GM12878 (cell line): ENCODE data around the gene NRBF2. TPM values are rescaled to one million over a fixed set of nuclear protein-coding genes. Genes with fewer than 3 reads are reported as not detected.
"Not testable (repeated sequence)": the region's sequence is repeated elsewhere in the genome, so short reads cannot be mapped to it uniquely, and the experiment has no call there.

Source experiments
- ATAC-seq: fragments of 200-7000 bp; cut with Tn5 transposase; 3 replicates; pipeline ENCODE4 v1.9.1; 2020; ENCODE audit warnings: mild to moderate bottlenecking, moderate library complexity
- BruUV-seq: library from RNA; stranded (reverse); fragments of 400-500 nt; replicated peaks from 2 replicates; lab custom pipeline; 2021; lab: Mats Ljungman, UMichigan
- CTCF ChIA-PET: fragments of 300-600 bp; sonication (Branson Sonifier 250); formaldehyde crosslinking; extraction: SDS; loops from one replicate; lab custom pipeline; 2021; ENCODE audit warnings: inconsistent platforms; lab: Yijun Ruan, JAX
- POLR2A ChIA-PET: fragments of 350-600 bp; formaldehyde crosslinking; extraction: SDS; loops from one replicate; lab custom pipeline; 2021; ENCODE audit warnings: inconsistent platforms; lab: Charles Lee
- RAD21 ChIA-PET: fragments of 300-600 bp; sonication (Branson Sonifier 250); formaldehyde crosslinking; loops from one replicate; lab custom pipeline; 2023; ENCODE audit warnings: antibody characterized with exemption; ENCODE audit not compliant: unreplicated experiment; lab: Charles Lee
- SMC1A ChIA-PET: fragments of 300-600 bp; sonication (Branson Sonifier 250); formaldehyde crosslinking; loops from one replicate; lab custom pipeline; 2023; ENCODE audit not compliant: unreplicated experiment, uncharacterized antibody; lab: Charles Lee
- DNase-seq: peaks from one replicate; pipeline ENCODE4 v3.0.0-alpha.2; 2011; ENCODE audit warnings: low read depth, low spot score
- FAIRE-seq: peaks from 3 replicates; lab custom pipeline; 2011; peaks lifted over from hg19 to GRCh38; lab: Jason Lieb, UNC
- H2AFZ ChIP-seq: 2 replicates; pipeline ENCODE4 v1.6.0; 2011; ENCODE audit warnings: low read depth, low read length, control low read depth; ENCODE audit not compliant: control insufficient read depth
- H3K27ac ChIP-seq: 2 replicates; pipeline ENCODE4 v1.5.1; 2011; ENCODE audit warnings: control low read depth; ENCODE audit not compliant: control insufficient read depth, insufficient read depth
- H3K27me3 ChIP-seq, 2 experiments: replicated peaks in 1 of 2; 2 replicates each; pipeline versions ENCODE4 v1.6.0 to v1.6.1; 2011; ENCODE audit warnings: low read length in 1 of 2; ENCODE audit not compliant: control insufficient read depth in 2 of 2, insufficient read depth in 2 of 2
- H3K36me3 ChIP-seq, 2 experiments: 2 replicates each; pipeline ENCODE4 v1.5.1; 2011; ENCODE audit warnings: low read length in 1 of 2; ENCODE audit not compliant: control insufficient read depth in 2 of 2, insufficient read depth in 2 of 2
- H3K4me1 ChIP-seq: 2 replicates; pipeline ENCODE4 v1.6.1; 2011; ENCODE audit warnings: mild to moderate bottlenecking, low read length, moderate library complexity, mixed read lengths; ENCODE audit not compliant: control insufficient read depth, insufficient read depth
- H3K4me2 ChIP-seq: 2 replicates; pipeline ENCODE4 v1.6.0; 2011; ENCODE audit warnings: control low read depth; ENCODE audit not compliant: control insufficient read depth, insufficient read depth
- H3K4me3 ChIP-seq: fragments of 200-600 bp; sonication (generic); 2 replicates; pipeline ENCODE4 v1.5.1; 2016
- H3K79me2 ChIP-seq: 2 replicates; pipeline ENCODE4 v1.6.0; 2011; ENCODE audit warnings: low read length; ENCODE audit not compliant: control insufficient read depth, insufficient read depth
- H3K9ac ChIP-seq: 2 replicates; pipeline ENCODE4 v1.8.0; 2011; ENCODE audit warnings: low read length, control low read depth, mixed read lengths; ENCODE audit not compliant: control insufficient read depth, insufficient read depth
- H3K9me3 ChIP-seq: replicated peaks from 3 replicates; pipeline ENCODE4 v1.5.1; 2011; ENCODE audit warnings: mild to moderate bottlenecking, low read length; ENCODE audit not compliant: control insufficient read depth, insufficient read depth
- H4K20me1 ChIP-seq: 2 replicates; pipeline ENCODE4 v1.6.0; 2011; ENCODE audit not compliant: control insufficient read depth, insufficient read depth
- CBX3 ChIP-seq: fragments of 200-600 bp; sonication (generic); IDR thresholded peaks from 2 replicates; pipeline ENCODE4 v1.6.1; 2016; ENCODE audit warnings: low read depth, borderline replicate concordance
- CEBPB ChIP-seq, 2 experiments: fragments of 150-350 bp in 1 of 2; IDR thresholded peaks; 2 replicates each; pipeline ENCODE4 v1.6.1; 2012 to 2014; ENCODE audit warnings: low read depth in 2 of 2, low read length in 2 of 2, borderline replicate concordance in 1 of 2, inconsistent platforms in 1 of 2
- FOXK2 ChIP-seq: fragments of 450-650 bp; IDR thresholded peaks from 2 replicates; pipeline ENCODE4 v1.6.1; 2017; ENCODE audit warnings: mild to moderate bottlenecking, moderate library complexity
- RBBP5 ChIP-seq: fragments of 200-600 bp; sonication (generic); conservative IDR thresholded peaks from 2 replicates; pipeline ENCODE4 v1.6.1; 2016
- ZBTB11 ChIP-seq: fragments of 450-650 bp; formaldehyde crosslinking; IDR thresholded peaks from 2 replicates; pipeline ENCODE4 v1.5.0; 2022; ENCODE audit warnings: mild to moderate bottlenecking, missing genetic modification characterization
- WGBS: methylation state at CpG from one replicate; pipeline ENCODE4 v1.1.6; 2016; ENCODE audit warnings: low lambda C conversion rate; ENCODE audit not compliant: insufficient replicate concordance, insufficient coverage; ENCODE audit errors: missing lambda C conversion rate; 5-methylcytosine and 5-hydroxymethylcytosine counted together
- in situ Hi-C: fragments of 300-500 bp; cut with MboI; formaldehyde crosslinking; loops from 9 replicates; pipeline ENCODE4 v1.14.3; 2018; ENCODE audit warnings: mixed read lengths
- intact Hi-C: fragments of 100-400 bp; cut with micrococcal nuclease; formaldehyde crosslinking; loops from one replicate; pipeline ENCODE4 v1.14.2; 2022; ENCODE audit not compliant: unreplicated experiment
- polyA plus RNA-seq, 11 experiments: library from polyadenylated mRNA; depleted of rRNA in 4 of 11; unstranded in 6 of 11; stranded (reverse) in 5 of 11; fragments of >200 nt; fragmentation: Nextera tagmentation in 4 of 11; fragmentation: Illumina TruSeq in 1 of 11; extraction: Ambion mirVana in 4 of 11; extraction: Trizol in 1 of 11; gene quantifications; 1 replicate in 1 of 11; 2 replicates in 10 of 11; pipeline versions ENCODE4 v1.2.1 to v1.2.3, GENCODE V29; 2011 to 2016; ENCODE audit warnings: inconsistent platforms in 2 of 11, missing spikeins in 2 of 11, low read depth in 1 of 11
- total RNA-seq, 4 experiments: library from RNA; depleted of rRNA in 3 of 4; stranded (reverse); fragments of >200 nt in 3 of 4; fragmentation: Illumina TruSeq in 1 of 4; extraction: Trizol in 1 of 4; gene quantifications; 2 replicates each; pipeline versions ENCODE4 v1.2.1 to v1.2.3, GENCODE V29; 2013 to 2021

NRBF2 gene
- total and polyA plus RNA-seq, 10 of the 15 experiments (the other 5 are each of a cell fraction or from before 2014, with no cell fraction given) = 17.8 to 39.8 (median 27.7) TPM

- in situ Hi-C loops = no loop called here
- H3K27me3 ChIP-seq = no peaks in the 10 kb centered on the region
- ChIA-PET CTCF (no interaction called here), POLR2A (no interaction called here), SMC1A (interaction anchor here (1.2 kb wide), 1 partner anchor 21 kb away, joined by 3 read pairs; no protein-coding TSS in a partner anchor), RAD21 (interaction anchor here (0.5 kb wide), 1 partner anchor 38 kb away, joined by 4 read pairs; no protein-coding TSS in a partner anchor)
- H3K79me2 ChIP-seq = no peaks in the 10 kb centered on the region
- H3K9ac ChIP-seq = no peak overlapping the region
- TF ChIP-seq FOXK2 (no peak), RBBP5 (no peak), ZBTB11 (CRISPR knock-in tag) (no peak)
- H3K27ac ChIP-seq = no peak overlapping the region
- H3K9me3 ChIP-seq = no peaks in the 10 kb centered on the region
- intact Hi-C loops = no loop called here
- H2AFZ ChIP-seq = no peak overlapping the region
- H3K4me3 ChIP-seq = no peak overlapping the region
- WGBS = 0% methylated on average over 1 of the region's 1 CpG
- no peaks in the 10 kb centered on the region for H4K20me1 ChIP-seq
- DNase-seq (no peak), ATAC-seq (no peak), FAIRE-seq (no peak)
- no peaks in the 10 kb centered on the region for H3K4me1 ChIP-seq
- H3K4me2 ChIP-seq = no peak overlapping the region
- no peaks in the 10 kb centered on the region for H3K36me3 ChIP-seq
- BruUV-seq = no TSS peak
Measured at GRCh38 chr10:63094881-63095280, 38.2 kb upstream of the NRBF2 start.

GRCh38 chr10:63099734-63100133, 33.4 kb upstream of the NRBF2 start:
- Histone ChIP-seq H3K4me2 (no peak overlapping the region), H3K4me3 (no peak overlapping the region), H3K9me3 (no peaks in the 10 kb centered on the region), H2AFZ (no peak overlapping the region), H3K27me3 (no peaks in the 10 kb centered on the region), H3K9ac (no peak overlapping the region), H3K36me3 (no peaks in the 10 kb centered on the region), H3K4me1 (no peaks in the 10 kb centered on the region), H3K27ac (no peak overlapping the region), H4K20me1 (no peaks in the 10 kb centered on the region), H3K79me2 (no peaks in the 10 kb centered on the region)
- ATAC-seq (no peak), FAIRE-seq (no peak), DNase-seq (no peak)
- CTCF ChIA-PET = interaction anchor here (1.1 to 1.2 kb wide), 3 partner anchors 12 to 59 kb away, joined by 3 read pairs; no protein-coding TSS in a partner anchor
- RAD21 ChIA-PET = interaction anchor here (1.2 to 1.3 kb wide), 2 partner anchors 16 to 58 kb away, joined by 3 to 4 read pairs; no protein-coding TSS in a partner anchor
- no TSS peak for BruUV-seq
- TF ChIP-seq CBX3 (no peak), CEBPB (IDR thresholded peaks at IDR 0.05; ENCODE audit: borderline replicate concordance in 1 of 2, low read depth in 2 of 2, low read length in 2 of 2) (no peak)
- POLR2A ChIA-PET = no interaction called here
- SMC1A ChIA-PET = interaction anchor here (0.6 to 0.9 kb wide), 3 partner anchors 8 to 583 kb away, joined by 3 read pairs; no protein-coding TSS in a partner anchor
- intact Hi-C loops = no loop called here
- in situ Hi-C loops = no loop called here

- H3K27ac ChIP-seq, H3K36me3 ChIP-seq, BruUV-seq, H4K20me1 ChIP-seq, H3K79me2 ChIP-seq, H3K4me1 ChIP-seq, POLR2A ChIA-PET, ATAC-seq, intact Hi-C loops, H3K9me3 ChIP-seq, RAD21 ChIA-PET, FAIRE-seq, DNase-seq, H3K4me3 ChIP-seq, H3K27me3 ChIP-seq, in situ Hi-C loops, H2AFZ ChIP-seq, H3K9ac ChIP-seq, H3K4me2 ChIP-seq: not testable (repeated sequence)
- WGBS = 66% methylated on average over 10 of the region's 10 CpGs
- ChIA-PET SMC1A (interaction anchor here (0.6 to 0.7 kb wide), 2 partner anchors 198 to 652 kb away, joined by 3 to 4 read pairs; no protein-coding TSS in a partner anchor), CTCF (interaction anchor here (1.1 kb wide), 1 partner anchor 17 kb away, joined by 3 read pairs; no protein-coding TSS in a partner anchor)
Measured at GRCh38 chr10:63101091-63101490, 32.0 kb upstream of the NRBF2 start.
